HG03521 (cell line): ENCODE data around the gene MAST1.
"Not testable (repeated sequence)": the region's sequence is repeated elsewhere in the genome, so short reads cannot be mapped to it uniquely, and the experiment has no call there.

Experiments used
- ATAC-seq: cut with Tn5 transposase; IDR thresholded peaks from one replicate; pipeline ENCODE4 v1.9.1; 2021; ENCODE audit warnings: mild to moderate bottlenecking, moderate library complexity; ENCODE audit not compliant: unreplicated experiment

MAST1 gene

DNA sequence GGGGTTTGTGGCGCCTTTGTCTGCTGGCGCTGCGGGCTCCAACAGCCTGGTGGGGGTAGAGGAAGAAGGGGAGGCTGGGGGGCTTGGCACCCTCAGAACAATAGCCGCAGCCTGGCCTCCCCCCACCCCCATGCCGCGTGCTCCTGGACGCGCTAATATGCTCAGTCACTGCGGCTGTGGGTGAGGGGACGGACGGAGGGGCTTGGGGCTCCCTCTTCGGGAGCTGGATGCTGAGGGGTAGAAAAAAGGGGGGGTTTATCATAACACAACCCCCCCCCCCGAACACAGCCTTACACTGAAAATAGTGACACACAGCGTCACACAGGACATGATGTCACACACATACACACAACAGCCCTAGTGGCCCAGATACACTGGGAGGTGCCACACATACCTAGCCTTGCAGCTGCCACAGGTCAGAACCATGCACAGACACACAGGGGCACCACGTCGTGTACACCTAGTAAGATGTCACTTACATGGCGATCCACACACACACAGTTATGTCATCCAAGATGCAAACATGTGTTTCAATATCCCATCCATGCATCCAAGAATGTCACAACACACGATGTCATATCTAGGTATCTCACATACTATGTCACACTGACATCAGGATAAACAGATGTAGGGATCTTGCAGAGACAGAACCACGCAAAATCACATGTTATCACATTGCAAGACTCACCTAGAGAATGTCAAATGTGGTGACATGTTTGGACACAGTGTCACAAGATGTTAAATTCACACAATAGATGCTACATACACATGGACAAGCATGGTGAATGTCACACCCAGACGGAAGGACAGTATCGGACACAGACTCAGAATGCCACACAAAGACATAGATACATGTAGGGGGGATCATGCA is 806 bp downstream of the MAST1 start:
- ATAC-seq = no peak

DNA sequence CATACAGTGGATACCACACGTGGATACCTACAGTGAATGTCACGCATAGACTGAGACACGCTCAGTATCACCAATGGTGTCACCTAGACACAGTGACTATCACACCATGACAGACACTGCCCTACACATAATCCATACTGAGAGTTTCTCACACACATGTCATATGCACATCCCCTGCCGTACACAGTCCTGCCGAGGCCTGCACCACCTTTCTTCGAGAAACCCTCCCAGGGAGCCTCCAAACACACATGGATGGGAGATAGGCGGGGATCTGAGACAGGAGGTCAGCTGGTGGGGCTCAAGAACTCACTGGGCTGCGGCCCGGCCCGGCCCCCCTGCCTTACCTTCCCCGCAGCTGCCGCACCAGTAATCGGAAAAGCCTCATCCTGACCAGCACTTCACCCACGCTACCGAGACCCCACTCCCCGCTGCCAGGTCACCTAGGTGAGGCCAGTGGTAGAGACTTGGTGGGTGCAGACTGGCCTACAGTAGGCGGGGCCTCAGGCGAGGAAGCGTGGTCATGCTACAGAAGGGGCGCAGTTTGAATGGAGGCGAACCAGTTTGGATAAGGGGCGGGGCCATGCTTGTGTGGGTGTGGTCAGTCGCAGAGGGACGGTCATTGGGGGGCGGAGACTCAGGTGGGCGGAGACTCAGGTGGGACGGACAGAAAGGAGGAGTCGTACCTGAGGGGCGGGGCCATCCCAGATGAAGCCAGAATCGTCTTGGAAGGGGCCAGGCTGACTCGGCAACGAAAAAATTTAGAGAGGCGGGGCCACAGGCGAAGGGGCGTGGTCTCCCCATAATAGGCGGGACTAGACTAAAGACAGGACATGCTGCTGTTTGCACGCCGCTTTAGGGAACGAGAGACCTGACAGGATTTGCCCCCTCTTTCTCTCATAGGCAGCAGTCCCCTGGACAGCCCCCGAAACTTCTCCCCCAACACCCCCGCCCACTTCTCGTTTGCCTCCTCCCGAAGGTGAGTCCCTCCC is 2.1 kb downstream of the MAST1 start:
- no peak for ATAC-seq

DNA sequence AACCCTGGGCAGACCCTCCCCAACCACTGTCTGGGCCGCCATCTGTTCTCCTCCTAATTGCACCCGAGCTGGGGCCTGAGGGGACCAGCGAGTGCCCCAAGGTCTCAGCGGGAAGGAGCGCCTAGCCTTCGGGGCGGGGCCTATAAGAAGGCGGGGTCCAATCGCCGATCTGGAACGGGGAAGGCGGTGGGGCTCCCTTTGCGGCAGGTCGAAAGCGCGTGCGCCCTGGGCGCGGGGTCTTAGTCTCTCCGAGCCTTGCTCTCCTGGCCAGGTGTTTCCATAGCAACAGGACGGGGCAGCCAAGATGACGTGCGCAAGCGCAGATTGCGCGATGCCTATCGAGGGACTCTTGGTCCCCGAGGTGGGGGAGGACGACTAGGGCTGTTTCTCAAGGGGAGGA is 2.8 kb downstream of the MAST1 start:
- ATAC-seq = no peak

DNA sequence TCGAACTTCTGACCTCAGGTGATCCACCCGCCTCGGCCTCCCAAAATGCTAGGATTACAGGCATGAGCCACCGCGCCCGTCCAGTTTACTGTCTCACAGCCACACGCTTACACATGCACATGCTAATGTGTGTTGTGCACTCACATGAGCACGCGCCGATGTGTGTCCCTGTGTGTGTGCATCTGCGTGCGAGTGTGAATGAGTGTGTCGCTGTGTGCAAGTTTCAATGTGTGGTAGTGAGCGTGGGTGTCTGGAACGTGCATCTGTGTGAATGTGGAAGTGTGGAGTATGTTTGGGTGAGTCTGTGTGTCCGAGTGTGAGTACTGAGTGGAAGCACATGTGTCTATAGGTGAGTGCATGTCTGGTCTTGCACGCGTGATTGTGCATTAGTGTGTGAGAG is 4.2 kb downstream of the MAST1 start:
- no peak for ATAC-seq

DNA sequence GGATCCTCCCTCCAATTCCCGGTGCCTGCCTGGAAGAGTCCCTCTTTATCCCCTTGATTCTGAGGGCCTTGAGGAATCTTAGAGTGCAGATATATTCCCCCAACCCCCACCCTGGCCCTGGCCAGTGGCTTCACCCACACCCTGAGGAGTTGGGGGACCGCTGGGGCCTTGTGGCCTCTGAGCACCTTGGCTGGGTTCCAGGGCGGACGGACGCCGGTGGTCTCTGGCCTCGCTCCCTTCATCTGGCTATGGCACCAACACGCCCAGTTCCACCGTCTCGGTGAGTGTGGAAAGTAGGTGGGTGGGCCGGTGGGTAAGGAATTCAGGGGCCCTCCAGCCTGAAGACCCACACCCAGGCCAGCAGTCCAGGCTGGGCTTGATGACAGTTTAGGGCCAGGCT is 5.0 kb downstream of the MAST1 start:
- no peak for ATAC-seq

DNA sequence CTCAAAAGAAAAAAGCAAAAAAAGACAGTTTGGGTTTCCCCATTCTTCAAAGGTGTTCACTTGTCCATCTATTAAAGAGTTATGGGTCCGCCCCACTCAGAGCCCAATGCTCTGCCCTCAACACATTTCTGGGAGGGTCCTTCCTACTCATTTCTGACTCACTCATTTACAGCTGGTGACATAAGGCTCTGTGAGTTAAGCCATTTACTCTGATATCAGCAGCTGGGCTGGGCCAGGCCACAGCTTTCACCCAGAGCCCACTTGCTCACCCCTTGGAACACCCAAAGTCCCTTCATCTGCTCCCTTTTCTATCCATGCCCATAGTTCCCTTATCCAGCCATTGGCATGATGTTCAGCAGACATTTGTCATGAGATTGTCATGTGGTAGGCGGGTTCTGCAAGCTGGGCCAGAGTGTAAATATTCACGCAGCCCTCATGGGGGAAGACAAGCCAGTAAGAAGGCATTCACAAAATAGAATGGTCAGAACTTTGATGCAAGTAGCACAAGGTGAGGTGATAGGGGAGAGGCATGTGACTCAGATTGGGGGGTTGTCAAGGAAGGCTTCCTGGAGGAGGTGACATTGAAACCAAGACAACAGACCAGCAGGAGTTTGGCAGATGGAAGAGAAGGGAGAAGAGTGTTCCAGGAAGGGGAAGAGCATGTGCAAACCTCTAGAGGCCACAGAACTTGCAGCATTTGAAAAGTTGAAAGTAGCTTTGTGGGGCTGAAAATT is 5.9 kb downstream of the MAST1 start:
- no peak for ATAC-seq

DNA sequence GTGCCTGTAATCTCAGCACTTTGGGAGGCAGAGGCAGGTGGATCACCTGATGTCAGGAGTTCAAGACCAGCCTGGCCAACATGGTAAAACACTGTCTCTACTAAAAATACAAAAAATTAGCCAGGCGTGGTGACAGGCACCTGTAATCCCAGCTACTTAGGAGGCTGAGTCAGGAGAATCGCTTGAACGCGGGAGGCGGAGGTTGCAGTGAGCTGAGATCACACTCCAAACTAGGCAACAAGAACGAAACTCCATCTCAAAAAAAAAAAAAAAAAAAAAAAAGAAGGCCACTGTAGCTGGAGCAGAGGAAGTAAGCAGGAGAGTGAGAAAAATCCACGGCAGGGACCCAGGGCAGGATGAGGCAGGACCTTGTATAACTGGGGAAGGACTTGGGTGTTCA is 8.3 kb downstream of the MAST1 start:
- not testable (repeated sequence) for ATAC-seq

DNA sequence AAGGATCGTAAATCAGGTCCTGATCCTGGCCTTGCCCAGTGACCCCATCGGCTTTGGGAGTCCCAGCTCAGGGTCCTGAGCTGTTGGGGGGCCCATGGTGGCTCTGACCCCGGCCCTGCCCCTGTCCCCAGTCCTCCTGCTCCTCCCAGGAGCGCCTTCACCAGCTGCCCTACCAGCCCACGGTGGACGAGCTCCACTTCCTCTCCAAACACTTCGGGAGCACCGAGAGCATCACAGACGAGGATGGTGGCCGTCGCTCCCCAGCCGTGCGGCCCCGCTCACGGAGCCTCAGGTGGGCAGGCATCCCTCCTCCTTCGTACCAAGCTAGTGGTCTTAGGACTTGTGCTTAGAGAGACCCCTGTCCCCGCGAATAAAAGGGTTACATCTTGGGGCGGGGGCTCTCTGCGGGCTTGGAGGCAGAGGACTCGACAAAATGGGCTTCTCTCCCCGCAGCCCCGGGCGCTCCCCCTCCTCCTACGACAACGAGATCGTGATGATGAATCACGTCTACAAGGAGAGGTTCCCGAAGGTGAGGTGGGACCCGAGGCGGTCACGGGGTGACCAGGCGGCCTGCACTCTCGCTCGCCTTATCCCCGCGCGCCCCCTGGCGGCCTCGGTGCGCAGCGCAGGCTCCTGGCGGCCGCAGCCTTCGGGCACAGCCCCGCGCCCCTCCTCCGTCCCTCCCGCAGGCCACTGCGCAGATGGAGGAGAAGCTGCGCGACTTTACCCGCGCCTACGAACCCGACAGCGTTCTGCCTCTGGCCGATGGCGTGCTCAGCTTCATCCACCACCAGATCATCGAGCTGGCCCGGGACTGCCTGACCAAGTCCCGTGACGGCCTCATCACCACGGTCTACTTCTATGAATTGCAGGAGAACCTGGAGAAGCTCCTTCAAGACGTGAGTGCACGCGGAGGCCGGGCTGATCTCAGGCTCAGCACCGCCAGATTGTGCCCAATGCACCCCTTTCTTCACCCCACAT is 9.1 kb downstream of the MAST1 start:
- no peak for ATAC-seq

DNA sequence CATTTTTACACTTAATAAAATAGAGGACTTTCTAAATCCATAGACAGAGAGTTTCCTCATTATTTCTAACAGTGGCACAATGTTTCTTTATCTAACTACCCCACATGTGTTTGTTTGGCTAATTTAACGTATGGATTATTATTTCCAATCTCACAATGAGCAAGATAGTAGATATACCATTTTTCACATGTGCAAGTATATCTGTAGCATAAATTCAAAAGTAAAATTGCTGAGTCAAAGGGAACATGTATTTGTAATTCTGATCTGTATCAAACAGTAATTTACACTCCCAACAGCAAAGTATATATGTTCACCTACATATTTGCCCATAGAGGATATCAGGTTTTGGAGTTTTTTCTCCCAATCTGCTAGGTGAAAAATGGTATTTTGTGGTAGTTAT is 18.3 kb downstream of the MAST1 start:
- ATAC-seq = no peak

DNA sequence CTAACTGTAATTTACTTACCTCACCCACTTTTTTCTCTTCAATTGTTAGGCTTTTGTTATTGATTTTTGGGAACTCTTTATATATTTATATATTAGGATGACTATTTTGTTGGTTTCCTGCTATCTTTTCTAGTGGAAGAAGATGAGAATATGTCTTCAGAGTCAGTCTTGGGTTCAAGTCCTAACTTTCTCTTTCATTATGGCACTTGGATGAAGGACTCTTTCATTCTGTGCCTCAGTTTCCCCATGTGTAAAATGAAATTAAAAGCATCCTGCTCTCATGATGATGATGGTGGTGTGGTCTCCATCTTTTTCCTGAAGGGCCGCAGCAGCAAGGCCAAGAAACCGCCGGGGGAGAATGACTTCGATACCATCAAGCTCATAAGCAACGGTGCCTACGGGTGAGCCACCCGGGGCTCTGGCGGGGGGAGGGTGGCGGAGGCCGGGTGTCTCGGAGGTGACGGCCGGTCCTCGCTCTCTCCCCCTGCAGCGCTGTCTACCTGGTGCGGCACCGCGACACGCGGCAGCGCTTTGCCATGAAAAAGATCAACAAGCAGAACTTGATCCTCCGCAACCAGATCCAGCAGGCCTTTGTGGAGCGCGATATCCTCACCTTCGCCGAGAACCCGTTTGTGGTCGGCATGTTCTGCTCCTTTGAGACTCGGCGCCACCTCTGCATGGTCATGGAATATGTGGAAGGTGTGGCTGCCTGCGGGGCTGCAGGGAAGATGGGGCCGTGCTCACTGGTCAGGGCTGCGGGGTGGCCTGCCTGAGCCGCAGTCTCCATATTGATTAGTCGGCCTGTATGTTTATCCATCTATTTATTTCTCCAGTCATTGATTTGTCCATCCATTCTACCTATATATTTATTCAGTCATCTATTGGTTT is 20.0 kb downstream of the MAST1 start:
- no peak for ATAC-seq

DNA sequence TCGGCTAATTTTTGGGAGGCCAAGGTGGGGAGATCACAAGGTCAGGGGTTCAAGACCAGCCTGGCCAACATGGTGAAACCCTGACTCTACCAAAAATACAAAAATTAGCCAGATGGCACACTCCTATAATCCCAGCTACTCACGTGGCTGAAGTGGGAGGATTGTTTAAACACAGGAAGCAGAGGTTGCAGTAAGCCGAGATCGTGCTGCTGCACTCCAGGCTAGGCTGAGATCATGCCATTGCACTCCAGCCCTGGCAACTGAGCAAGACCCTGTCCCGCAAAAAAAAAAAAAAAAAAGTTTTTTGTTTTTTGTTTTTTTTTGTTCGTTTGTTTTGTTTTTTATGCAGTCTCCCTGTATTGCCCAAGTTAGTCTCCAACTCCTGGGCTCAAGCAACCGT is 21.2 kb downstream of the MAST1 start:
- no peak for ATAC-seq

DNA sequence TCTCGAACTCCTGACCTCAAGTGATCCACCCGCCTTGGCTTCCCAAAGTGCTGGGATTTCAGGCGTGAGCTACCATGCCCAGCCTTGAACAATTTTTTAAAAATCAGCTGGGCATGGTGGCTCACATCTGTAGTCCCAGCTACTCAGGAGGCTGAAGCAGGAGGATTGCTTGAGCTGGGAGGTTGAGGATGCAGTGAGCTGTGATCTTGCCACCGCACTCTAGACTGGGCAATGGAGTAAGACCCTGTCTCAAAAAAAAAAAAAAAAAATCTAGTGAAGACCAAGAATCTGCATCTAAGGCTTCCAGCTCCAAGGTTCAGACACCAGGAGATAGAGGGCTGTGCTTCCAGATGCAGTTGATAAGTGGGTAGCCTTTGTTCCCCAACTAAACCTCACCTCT is 25.8 kb downstream of the MAST1 start:
- no peak for ATAC-seq

DNA sequence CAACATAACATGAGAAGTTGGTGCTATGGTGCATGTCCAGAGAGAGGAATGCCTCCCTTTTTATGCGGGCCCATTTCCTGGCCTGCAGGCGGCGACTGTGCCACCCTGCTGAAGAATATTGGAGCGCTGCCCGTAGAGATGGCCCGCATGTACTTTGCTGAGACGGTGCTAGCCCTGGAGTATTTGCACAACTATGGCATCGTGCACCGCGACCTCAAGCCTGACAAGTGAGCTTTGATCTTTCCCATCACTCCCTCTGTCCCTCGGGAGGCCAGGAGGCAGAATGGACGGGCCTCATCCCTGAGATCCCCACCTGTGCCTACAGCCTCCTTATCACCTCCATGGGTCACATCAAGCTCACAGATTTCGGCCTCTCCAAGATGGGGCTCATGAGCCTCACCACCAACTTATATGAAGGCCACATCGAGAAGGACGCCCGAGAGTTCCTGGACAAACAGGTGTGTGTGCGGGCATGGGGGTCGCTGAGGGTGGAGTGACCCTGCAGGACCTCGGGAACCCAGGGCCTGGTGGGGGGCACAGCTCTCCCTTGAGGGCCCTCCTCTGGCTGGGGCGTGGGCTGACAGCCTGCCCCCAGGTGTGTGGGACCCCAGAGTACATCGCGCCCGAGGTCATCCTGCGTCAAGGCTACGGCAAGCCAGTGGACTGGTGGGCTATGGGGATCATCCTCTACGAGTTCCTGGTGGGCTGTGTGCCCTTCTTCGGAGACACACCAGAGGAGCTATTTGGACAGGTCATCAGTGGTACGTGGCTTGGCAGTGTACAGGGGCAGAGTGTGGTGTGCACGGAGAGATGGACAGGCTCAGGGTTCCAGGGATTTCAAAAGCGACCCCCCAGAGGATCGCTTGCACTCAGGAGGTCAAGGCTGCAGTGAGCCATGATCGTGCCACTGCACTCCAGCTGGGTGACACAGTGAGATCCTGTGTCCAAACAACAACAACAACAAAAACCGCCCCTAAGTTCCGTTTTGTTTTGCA is 26.7 kb downstream of the MAST1 start:
- ATAC-seq = no peak

DNA sequence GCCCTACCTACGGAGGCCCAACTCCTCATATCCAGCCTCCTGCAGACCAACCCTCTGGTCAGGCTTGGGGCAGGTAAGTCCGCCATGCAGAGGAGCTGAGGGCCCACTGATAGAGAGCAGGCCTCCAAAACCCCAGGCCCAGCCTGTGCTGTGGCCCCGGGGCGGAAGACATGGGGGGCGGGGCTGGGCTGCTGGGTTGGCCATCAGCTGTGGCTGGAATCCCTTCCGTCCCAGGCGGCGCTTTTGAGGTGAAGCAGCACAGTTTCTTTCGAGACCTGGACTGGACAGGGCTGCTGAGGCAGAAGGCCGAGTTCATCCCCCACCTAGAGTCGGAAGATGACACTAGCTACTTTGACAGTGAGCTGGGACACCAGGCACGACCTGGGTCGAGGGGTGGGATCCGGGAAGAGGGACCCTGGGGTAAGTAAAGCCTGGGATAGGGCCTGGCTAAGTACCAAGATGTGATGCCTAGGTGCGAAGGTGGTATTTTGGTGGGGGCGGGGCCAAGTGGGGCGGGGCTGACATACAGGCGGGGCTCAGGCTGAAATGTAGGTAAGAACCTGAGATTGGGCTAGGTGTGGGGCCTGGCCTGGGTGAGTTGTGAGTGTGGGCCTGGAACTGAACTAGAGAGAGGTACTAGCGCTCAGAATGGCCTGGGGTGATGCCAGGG is 27.6 kb downstream of the MAST1 start:
- ATAC-seq = no peak

DNA sequence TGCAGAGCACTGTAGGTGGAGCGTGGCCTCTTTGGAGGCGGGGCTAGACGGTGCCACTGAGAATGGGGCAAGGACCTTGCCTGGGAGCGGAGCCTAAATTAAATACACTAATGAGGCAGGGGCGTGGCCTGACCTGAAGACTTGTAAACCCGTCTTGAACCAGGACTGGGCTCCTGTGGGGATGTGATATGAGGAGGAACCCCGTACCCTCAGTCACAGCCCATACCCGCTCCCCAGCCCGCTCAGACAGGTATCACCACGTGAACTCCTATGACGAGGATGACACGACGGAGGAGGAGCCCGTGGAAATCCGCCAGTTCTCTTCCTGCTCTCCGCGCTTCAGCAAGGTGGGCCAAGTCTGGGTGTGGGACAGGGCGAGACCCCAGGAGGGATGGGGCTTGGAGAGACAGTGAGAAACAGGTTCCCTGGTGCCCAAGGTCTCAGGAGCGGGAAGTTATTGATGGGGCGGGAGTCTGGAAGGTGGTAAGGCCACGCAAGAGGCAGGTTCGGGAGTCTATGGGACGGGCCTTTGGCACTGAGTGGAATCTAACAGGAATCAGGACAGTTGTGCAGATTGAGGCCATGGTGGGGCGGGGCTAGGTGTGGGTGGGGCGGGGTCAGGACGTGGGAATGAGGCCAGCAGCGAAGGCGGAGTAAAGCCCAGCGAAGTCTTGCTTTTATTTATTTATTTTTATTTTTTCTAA is 28.3 kb downstream of the MAST1 start:
- ATAC-seq = no peak
